H9 (cell line): ENCODE measurements around the gene TXNDC8. TPM values are rescaled to one million over a fixed set of nuclear protein-coding genes. Genes with fewer than 3 reads are reported as not detected.

ENCODE experiments used
- DNase-seq: peaks from one replicate; pipeline ENCODE4 v3.0.0-alpha.2; 2017
- H2AFZ ChIP-seq: one replicate; pipeline ENCODE4 v1.6.1; 2013; ENCODE audit warnings: mild to moderate bottlenecking, low read length, control low read depth, moderate library complexity
- H2AK5ac ChIP-seq: 2 replicates; pipeline ENCODE4 v1.6.1; 2013; ENCODE audit warnings: low read length, control low read depth, mixed read lengths; ENCODE audit not compliant: insufficient read length
- H2BK120ac ChIP-seq: one replicate; pipeline ENCODE4 v1.6.1; 2013; ENCODE audit warnings: low read depth, mild to moderate bottlenecking, low read length, control low read depth, inconsistent platforms; ENCODE audit not compliant: poor library complexity, severe bottlenecking
- H2BK12ac ChIP-seq: 2 replicates; pipeline ENCODE4 v1.6.1; 2013; ENCODE audit warnings: low read length, control low read depth, mixed read lengths, low read depth; ENCODE audit not compliant: insufficient read length
- H2BK15ac ChIP-seq: 2 replicates; pipeline ENCODE4 v1.6.1; 2013; ENCODE audit warnings: low read depth, low read length, control low read depth
- H2BK20ac ChIP-seq: one replicate; pipeline ENCODE4 v1.6.1; 2013; ENCODE audit warnings: low read depth, mild to moderate bottlenecking, low read length, control low read depth, inconsistent platforms; ENCODE audit not compliant: poor library complexity, severe bottlenecking
- H2BK5ac ChIP-seq: 2 replicates; pipeline ENCODE4 v1.6.1; 2013; ENCODE audit warnings: low read length, control low read depth, mixed read lengths; ENCODE audit not compliant: insufficient read length
- H3K14ac ChIP-seq: 2 replicates; pipeline ENCODE4 v1.6.1; 2013; ENCODE audit warnings: low read length, control low read depth; ENCODE audit not compliant: insufficient read depth
- H3K18ac ChIP-seq: 2 replicates; pipeline ENCODE4 v1.6.1; 2013; ENCODE audit warnings: low read depth, mild to moderate bottlenecking, mixed read lengths, low read length, control low read depth; ENCODE audit not compliant: insufficient read length
- H3K23ac ChIP-seq: 2 replicates; pipeline ENCODE4 v1.6.1; 2013; ENCODE audit warnings: low read length, control low read depth, mixed read lengths, low read depth; ENCODE audit not compliant: insufficient read length
- H3K23me2 ChIP-seq: 2 replicates; pipeline ENCODE4 v1.6.1; 2013; ENCODE audit warnings: low read depth, mild to moderate bottlenecking, mixed read lengths, low read length, control low read depth; ENCODE audit not compliant: insufficient read length, poor library complexity, severe bottlenecking
- H3K27ac ChIP-seq: 2 replicates; pipeline ENCODE4 v1.5.1; 2013; ENCODE audit warnings: low read length, control low read depth, mixed read lengths, low read depth; ENCODE audit not compliant: insufficient read length
- H3K27me3 ChIP-seq: 2 replicates; pipeline ENCODE4 v1.6.1; 2013; ENCODE audit warnings: low read length, control low read depth, inconsistent platforms; ENCODE audit not compliant: insufficient read depth
- H3K4ac ChIP-seq: 2 replicates; pipeline ENCODE4 v1.6.1; 2013; ENCODE audit warnings: low read depth, mild to moderate bottlenecking, control low read depth, inconsistent platforms, low read length, moderate library complexity
- H3K4me1 ChIP-seq: 2 replicates; pipeline ENCODE4 v1.6.1; 2013; ENCODE audit warnings: low read length, control low read depth, inconsistent platforms; ENCODE audit not compliant: insufficient read depth
- H3K4me2 ChIP-seq: 2 replicates; pipeline ENCODE4 v1.6.1; 2013; ENCODE audit warnings: low read length, control low read depth, mixed read lengths; ENCODE audit not compliant: insufficient read length, insufficient read depth
- H3K56ac ChIP-seq: 2 replicates; pipeline ENCODE4 v1.6.1; 2013; ENCODE audit warnings: low read depth, mild to moderate bottlenecking, mixed read lengths, low read length, control low read depth; ENCODE audit not compliant: insufficient read length
- H3K79me1 ChIP-seq: 2 replicates; pipeline ENCODE4 v1.6.1; 2013; ENCODE audit warnings: low read depth, mild to moderate bottlenecking, moderate library complexity, low read length, control low read depth, inconsistent platforms; ENCODE audit not compliant: insufficient read depth, poor library complexity, severe bottlenecking
- H3K79me2 ChIP-seq: 2 replicates; pipeline ENCODE4 v1.6.1; 2013; ENCODE audit warnings: low read length, control low read depth, inconsistent platforms; ENCODE audit not compliant: insufficient read depth
- H3K9ac ChIP-seq: 2 replicates; pipeline ENCODE4 v1.6.1; 2013; ENCODE audit warnings: low read length, control low read depth, mixed read lengths; ENCODE audit not compliant: insufficient read length; ENCODE audit errors: extremely low read depth
- H3K9me3 ChIP-seq: one replicate; pipeline ENCODE4 v1.6.1; 2013; ENCODE audit warnings: low read depth, low read length, inconsistent platforms; ENCODE audit not compliant: control insufficient read depth
- H3T11ph ChIP-seq: one replicate; pipeline ENCODE4 v1.6.1; 2013; ENCODE audit warnings: mild to moderate bottlenecking, low read length, control low read depth, inconsistent platforms
- H4K20me1 ChIP-seq: one replicate; pipeline ENCODE4 v1.6.1; 2013; ENCODE audit not compliant: control insufficient read depth, insufficient read length, insufficient read depth
- H4K5ac ChIP-seq: 2 replicates; pipeline ENCODE4 v1.6.1; 2013; ENCODE audit warnings: low read depth, mild to moderate bottlenecking, mixed read lengths, low read length, control low read depth; ENCODE audit not compliant: insufficient read length
- H4K8ac ChIP-seq: replicated peaks from 2 replicates; pipeline ENCODE4 v1.6.1; 2013; ENCODE audit warnings: low read length, control low read depth, mixed read lengths, low read depth; ENCODE audit not compliant: insufficient read length
- H4K91ac ChIP-seq: 2 replicates; pipeline ENCODE4 v1.6.1; 2013; ENCODE audit warnings: low read depth, mild to moderate bottlenecking, moderate library complexity, mixed read lengths, low read length, control low read depth; ENCODE audit not compliant: insufficient read length
- H3K27ac Mint-ChIP-seq, 3 experiments: 2 replicates in 2 of 3; 3 replicates in 1 of 3; pipeline ENCODE4 v1.8.0; 2020 to 2021; ENCODE audit warnings: mixed read lengths in 3 of 3, mild to moderate bottlenecking in 1 of 3, moderate library complexity in 1 of 3
- H3K27me3 Mint-ChIP-seq: 2 replicates; pipeline ENCODE4 v1.8.0; 2021; ENCODE audit warnings: low read depth, mild to moderate bottlenecking, moderate library complexity, mixed read lengths
- H3K36me3 Mint-ChIP-seq, 3 experiments: 2 replicates in 2 of 3; 3 replicates in 1 of 3; pipeline ENCODE4 v1.8.0; 2020 to 2021; ENCODE audit warnings: low read depth in 3 of 3, mixed read lengths in 3 of 3; ENCODE audit not compliant: insufficient read depth in 1 of 3
- H3K4me1 Mint-ChIP-seq, 2 experiments: 2 replicates each; pipeline ENCODE4 v1.8.0; 2020; ENCODE audit warnings: mixed read lengths in 2 of 2
- H3K4me3 Mint-ChIP-seq, 2 experiments: 2 replicates in 1 of 2; 3 replicates in 1 of 2; pipeline ENCODE4 v1.8.0; 2020 to 2021; ENCODE audit warnings: mild to moderate bottlenecking in 2 of 2, mixed read lengths in 2 of 2, moderate library complexity in 1 of 2
- H3K9me3 Mint-ChIP-seq, 2 experiments: 2 replicates in 1 of 2; 3 replicates in 1 of 2; pipeline ENCODE4 v1.8.0; 2020; ENCODE audit warnings: mild to moderate bottlenecking in 2 of 2, mixed read lengths in 2 of 2, moderate library complexity in 1 of 2
- CTCF ChIP-seq: fragments of 200-600 bp; sonication (generic); conservative IDR thresholded peaks from 3 replicates; pipeline ENCODE4 v1.8.0; 2021; ENCODE audit warnings: antibody characterized with exemption, mild to moderate bottlenecking
- WGBS: extraction: QIAGEN DNeasy Blood & Tissue Kit; methylation state at CpG from one replicate; pipeline ENCODE4 v1.1.7; 2013; ENCODE audit warnings: missing lambda C conversion rate, low lambda C conversion rate, mixed read lengths; ENCODE audit not compliant: insufficient read length; ENCODE audit errors: extremely low coverage; 5-methylcytosine and 5-hydroxymethylcytosine counted together
- total RNA-seq: library from RNA; stranded (reverse); gene quantifications from 2 replicates; pipeline ENCODE4 v1.2.1, GENCODE V29; 2021

The TXNDC8 gene
- total RNA-seq, 1 experiment from 2014 or later: not detected

- no peaks in the 10 kb centered on the region for H3K79me1 ChIP-seq
- no peak overlapping the region for H3K14ac ChIP-seq
- no peak overlapping the region for H3K18ac ChIP-seq
- no peak overlapping the region for H3K56ac ChIP-seq
- DNase-seq: no peak
- no peak overlapping the region for H3K27ac ChIP-seq
- H2BK20ac ChIP-seq: no peak overlapping the region
- no peaks in the 10 kb centered on the region for H3K4me1 ChIP-seq
- H4K5ac ChIP-seq: no peak overlapping the region
- no peak for TF ChIP-seq CTCF
- H3T11ph ChIP-seq: no peak overlapping the region
- WGBS: no CpG with 5 or more reads among the region's 4 CpGs
- no peak overlapping the region for H2AK5ac ChIP-seq
- H3K79me2 ChIP-seq: no peaks in the 10 kb centered on the region
- H3K9me3 Mint-ChIP-seq: no peaks in the 10 kb centered on the region; a peak in 1 of 5 replicates
- H3K9me3 ChIP-seq: no peaks in the 10 kb centered on the region
- no peak overlapping the region for H4K91ac ChIP-seq
- H4K20me1 ChIP-seq: no peaks in the 10 kb centered on the region
- no peak overlapping the region for H2BK120ac ChIP-seq
- no peak overlapping the region for H2BK12ac ChIP-seq
- H3K36me3 Mint-ChIP-seq: no peaks in the 10 kb centered on the region
- H3K27me3 Mint-ChIP-seq: no peaks in the 10 kb centered on the region
- no peak overlapping the region for H3K4ac ChIP-seq
- H3K9ac ChIP-seq: no peak overlapping the region
- no peak overlapping the region for H3K23ac ChIP-seq
- no peaks in the 10 kb centered on the region for H3K27me3 ChIP-seq
- no peak overlapping the region for H2BK15ac ChIP-seq
- H3K27ac Mint-ChIP-seq: no peak overlapping the region
- no peak overlapping the region for H2AFZ ChIP-seq
- no peak overlapping the region for H3K4me2 ChIP-seq
- H4K8ac ChIP-seq: no peak overlapping the region
- no peaks in the 10 kb centered on the region for H3K23me2 ChIP-seq
- peaks cover 3% of the 10 kb centered on the region in 2 experiments; a peak in 1 of 4 replicates for H3K4me1 Mint-ChIP-seq
- H3K4me3 Mint-ChIP-seq: no peak overlapping the region
- H2BK5ac ChIP-seq: no peak overlapping the region
Measured at GRCh38 chr9:110382731-110383130, 45.1 kb upstream of the TXNDC8 start.
